Thyroid gland (tissue), 4 donors: ENCODE results near the gene PSMD9.

Experiments
- POLR2A ChIP-seq, 2 donors: fragments of 450-650 bp; IDR thresholded peaks; one replicate each; pipeline ENCODE4 v1.6.1; 2017; ENCODE audit warnings: antibody characterized with exemption in 2 of 2, mild to moderate bottlenecking in 2 of 2, moderate library complexity in 1 of 2
- TF ChIP-seq, protein P1 (sequence below), 6 experiments: fragments of 200-600 bp in 3 of 6; fragments of 450-650 bp in 3 of 6; sonication (generic) in 3 of 6; IDR thresholded peaks; one replicate each; pipeline ENCODE4 v1.5.1; 2016 to 2019; ENCODE audit warnings: antibody characterized with exemption in 6 of 6, mild to moderate bottlenecking in 2 of 6, inconsistent platforms in 1 of 6, moderate library complexity in 1 of 6

DNA sequence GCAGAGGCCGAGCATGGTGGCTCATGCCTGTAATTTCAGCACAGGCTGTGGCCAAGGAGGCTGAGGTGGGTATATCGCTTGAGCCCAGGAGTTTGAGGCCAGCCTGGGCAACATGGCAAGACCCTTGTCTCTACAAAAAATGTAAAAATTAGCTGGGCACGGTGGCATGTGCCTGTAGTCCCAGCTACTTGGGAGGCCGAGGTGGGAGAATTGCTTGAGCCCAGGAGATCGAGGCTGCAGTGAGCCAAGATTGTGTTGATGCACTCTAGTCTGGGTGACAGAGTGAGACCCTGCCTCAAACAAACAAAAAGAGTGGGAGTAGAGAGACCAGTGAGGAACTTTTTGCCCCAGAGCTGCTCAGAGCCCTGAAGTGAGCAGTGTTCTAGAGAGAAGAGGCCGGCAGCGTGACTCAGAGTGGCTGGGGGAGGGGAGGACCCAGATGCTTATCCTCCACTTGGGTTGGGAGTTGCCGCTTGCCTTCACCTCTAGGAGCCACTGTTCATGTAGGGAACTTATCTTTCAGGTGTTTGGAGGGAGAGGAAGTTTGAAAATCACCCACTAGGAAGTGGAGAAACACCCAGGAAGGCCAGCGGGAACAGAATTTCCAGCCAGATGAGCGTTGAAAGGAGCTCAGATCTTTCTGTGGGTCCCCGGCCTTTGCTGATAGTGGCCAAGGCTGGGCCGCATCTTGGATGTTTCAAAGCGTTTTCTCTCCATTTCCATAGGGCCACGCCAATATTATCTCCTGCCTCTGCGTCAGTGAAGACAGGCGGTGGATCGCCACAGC lies 45.1 kb downstream of the PSMD9 start:
- TF ChIP-seq POLR2A (IDR thresholded peaks at IDR 0.05) = no peak
- TF ChIP-seq, protein P1, sequence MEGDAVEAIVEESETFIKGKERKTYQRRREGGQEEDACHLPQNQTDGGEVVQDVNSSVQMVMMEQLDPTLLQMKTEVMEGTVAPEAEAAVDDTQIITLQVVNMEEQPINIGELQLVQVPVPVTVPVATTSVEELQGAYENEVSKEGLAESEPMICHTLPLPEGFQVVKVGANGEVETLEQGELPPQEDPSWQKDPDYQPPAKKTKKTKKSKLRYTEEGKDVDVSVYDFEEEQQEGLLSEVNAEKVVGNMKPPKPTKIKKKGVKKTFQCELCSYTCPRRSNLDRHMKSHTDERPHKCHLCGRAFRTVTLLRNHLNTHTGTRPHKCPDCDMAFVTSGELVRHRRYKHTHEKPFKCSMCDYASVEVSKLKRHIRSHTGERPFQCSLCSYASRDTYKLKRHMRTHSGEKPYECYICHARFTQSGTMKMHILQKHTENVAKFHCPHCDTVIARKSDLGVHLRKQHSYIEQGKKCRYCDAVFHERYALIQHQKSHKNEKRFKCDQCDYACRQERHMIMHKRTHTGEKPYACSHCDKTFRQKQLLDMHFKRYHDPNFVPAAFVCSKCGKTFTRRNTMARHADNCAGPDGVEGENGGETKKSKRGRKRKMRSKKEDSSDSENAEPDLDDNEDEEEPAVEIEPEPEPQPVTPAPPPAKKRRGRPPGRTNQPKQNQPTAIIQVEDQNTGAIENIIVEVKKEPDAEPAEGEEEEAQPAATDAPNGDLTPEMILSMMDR (IDR thresholded peaks at IDR 0.05) = peak in 4 of 6 experiments; percentile 21 to 41 (median 33)
